HL-60/S4 (cell line): ENCODE measurements around the gene RPAIN.

Source experiments
- in situ Hi-C: fragments of 300-500 bp; cut with MboI; formaldehyde crosslinking; loops from 2 replicates; pipeline ENCODE4 v1.14.3; 2022; ENCODE audit warnings: low sequenced_read_pairs

The RPAIN gene

GRCh38 chr17:5419959-5420653 lies at the start of gene RPAIN:
Gene RPAIN (plus strand): TSS chr17:5420182. CDS start chr17:5420211, 29 bp downstream.
- in situ Hi-C loops: no loop called here

GRCh38 chr17:5370411-5370810 lies 49.6 kb upstream of the RPAIN start:
- in situ Hi-C loops: no loop called here

- in situ Hi-C loops: no loop called here
These were observed 46.9 kb upstream of the RPAIN start for GRCh38 chr17:5373112-5373511.

- in situ Hi-C loops: no loop called here
These were observed 41.3 kb upstream of the RPAIN start for GRCh38 chr17:5378566-5379207.

- in situ Hi-C loops: no loop called here
These were observed 40.5 kb upstream of the RPAIN start for GRCh38 chr17:5379351-5380107.

GRCh38 chr17:5380491-5381135 lies 39.4 kb upstream of the RPAIN start:
- in situ Hi-C loops: no loop called here

- in situ Hi-C loops: no loop called here
These were observed 38.4 kb upstream of the RPAIN start for GRCh38 chr17:5381542-5381941.

- in situ Hi-C loops: no loop called here
These were observed 28.3 kb upstream of the RPAIN start for GRCh38 chr17:5391678-5392077.

GRCh38 chr17:5396612-5397011 lies 23.4 kb upstream of the RPAIN start:
- in situ Hi-C loops: no loop called here

- in situ Hi-C loops: no loop called here
These were observed 20.2 kb upstream of the RPAIN start for GRCh38 chr17:5399767-5400166.

- in situ Hi-C loops: no loop called here
These were observed 14.6 kb upstream of the RPAIN start for GRCh38 chr17:5405400-5405799.

- in situ Hi-C loops: no loop called here
These were observed 11.8 kb upstream of the RPAIN start for GRCh38 chr17:5408186-5408585.

GRCh38 chr17:5410594-5411272 lies 9.2 kb upstream of the RPAIN start:
- in situ Hi-C loops: no loop called here

GRCh38 chr17:5413682-5414081 lies 6.3 kb upstream of the RPAIN start:
- in situ Hi-C loops: no loop called here

GRCh38 chr17:5416901-5417300 lies 3.1 kb upstream of the RPAIN start:
- in situ Hi-C loops: no loop called here

- in situ Hi-C loops: no loop called here
These were observed 1.1 kb upstream of the RPAIN start for GRCh38 chr17:5418858-5419355.

GRCh38 chr17:5419356-5419958 lies 525 bp upstream of the RPAIN start, which contains the start of gene NUP88:
Gene NUP88 (minus strand): TSS chr17:5419662. CDS start chr17:5419650, 12 bp downstream.
- in situ Hi-C loops: no loop called here

GRCh38 chr17:5422505-5422904 lies 2.5 kb downstream of the RPAIN start:
- in situ Hi-C loops: no loop called here

GRCh38 chr17:5424909-5425308 lies 4.9 kb downstream of the RPAIN start:
- in situ Hi-C loops: no loop called here

GRCh38 chr17:5425826-5426225 lies 5.8 kb downstream of the RPAIN start:
- in situ Hi-C loops: no loop called here
